ENCODE measurements around the gene USP3.
"Not testable (repeated sequence)": the region's sequence is repeated elsewhere in the genome, so short reads cannot be mapped to it uniquely, and the experiment has no call there.

Gene USP3

DNA sequence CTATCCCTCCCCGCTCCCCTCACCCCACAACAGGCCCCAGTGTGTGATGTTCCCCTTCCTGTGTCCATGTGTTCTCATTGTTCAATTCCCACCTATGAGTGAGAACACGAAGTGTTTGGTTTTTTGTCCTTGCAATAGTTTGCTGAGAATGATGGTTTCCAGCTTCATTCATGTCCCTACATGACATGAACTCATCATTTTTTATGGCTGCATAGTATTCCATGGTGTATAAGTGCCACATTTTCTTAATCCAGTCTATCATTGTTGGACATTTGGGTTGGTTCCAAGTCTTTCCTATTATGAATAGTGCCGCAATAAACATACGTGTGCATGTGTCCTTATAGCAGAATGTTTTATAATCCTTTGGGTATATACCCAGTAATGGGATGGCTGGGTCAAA is 112.8 kb downstream of the USP3 start:
- not testable (repeated sequence) for DNase-seq

DNA sequence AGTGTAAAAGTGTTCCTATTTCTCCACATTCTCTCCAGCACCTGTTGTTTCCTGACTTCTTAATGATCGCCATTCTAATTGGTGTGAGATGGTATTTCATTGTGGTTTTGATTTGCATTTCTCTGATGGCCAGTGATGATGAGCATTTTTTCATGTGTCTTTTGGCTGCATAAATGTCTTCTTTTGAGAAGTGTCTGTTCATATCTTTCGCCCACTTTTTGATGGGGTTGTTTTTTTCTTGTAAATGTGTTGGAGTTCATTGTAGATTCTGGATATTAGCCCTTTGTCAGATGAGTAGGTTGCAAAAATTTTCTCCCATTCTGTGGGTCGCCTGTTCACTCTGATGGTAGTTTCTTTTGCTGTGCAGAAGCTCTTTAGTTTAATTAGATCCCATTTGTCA is 113.2 kb downstream of the USP3 start:
- not testable (repeated sequence) for DNase-seq

DNA sequence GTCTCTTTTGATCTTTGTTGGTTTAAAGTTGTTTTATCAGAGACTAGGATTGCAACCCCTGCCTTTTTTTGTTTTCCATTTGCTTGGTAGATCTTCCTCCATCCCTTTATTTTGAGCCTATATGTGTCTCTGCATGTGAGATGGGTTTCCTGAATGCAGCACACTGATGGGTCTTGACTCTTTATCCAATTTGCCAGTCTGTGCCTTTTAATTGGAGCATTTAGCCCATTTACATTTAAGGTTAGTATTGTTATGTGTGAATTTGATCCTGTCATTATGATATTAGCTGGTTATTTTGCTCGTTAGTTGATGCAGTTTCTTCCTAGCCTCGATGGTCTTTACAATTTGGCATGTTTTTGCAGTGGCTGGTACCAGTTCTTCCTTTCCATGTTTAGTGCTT is 116.4 kb downstream of the USP3 start:
- DNase-seq: not testable (repeated sequence)

DNA sequence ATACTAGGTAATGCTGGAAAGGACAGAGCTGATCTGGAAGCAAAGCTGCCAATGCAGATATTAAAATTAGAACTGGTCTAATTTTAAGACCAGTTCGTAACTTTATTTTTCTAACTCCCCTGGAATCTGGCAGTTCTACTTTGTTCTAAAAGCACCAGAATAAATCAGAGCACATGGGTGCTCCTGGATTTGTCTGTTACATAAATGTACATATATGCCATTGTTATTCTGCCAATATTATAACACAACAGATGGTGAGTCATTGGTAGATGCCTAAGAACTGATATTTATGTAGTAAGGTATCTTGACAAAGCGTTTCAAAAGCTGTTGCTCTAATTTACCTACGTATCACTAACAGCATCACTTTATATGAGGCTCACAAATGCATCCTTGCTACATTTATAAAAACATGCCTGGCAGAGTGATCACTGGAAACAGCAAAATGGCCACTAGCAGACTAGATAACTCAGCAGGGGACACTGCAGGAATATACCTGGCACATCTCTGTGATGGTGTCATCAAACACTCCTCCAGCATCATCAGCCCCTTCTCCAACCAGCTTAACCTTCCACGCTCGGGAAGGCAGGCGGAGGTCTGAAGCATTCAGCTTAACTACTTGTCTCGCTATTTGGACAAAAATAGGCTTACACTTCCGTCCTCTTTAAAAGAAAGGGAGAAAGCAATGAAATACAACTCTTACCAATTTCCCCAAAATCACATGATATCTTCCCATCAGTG is 119.0 kb downstream of the USP3 start:
- no peak for DNase-seq

DNA sequence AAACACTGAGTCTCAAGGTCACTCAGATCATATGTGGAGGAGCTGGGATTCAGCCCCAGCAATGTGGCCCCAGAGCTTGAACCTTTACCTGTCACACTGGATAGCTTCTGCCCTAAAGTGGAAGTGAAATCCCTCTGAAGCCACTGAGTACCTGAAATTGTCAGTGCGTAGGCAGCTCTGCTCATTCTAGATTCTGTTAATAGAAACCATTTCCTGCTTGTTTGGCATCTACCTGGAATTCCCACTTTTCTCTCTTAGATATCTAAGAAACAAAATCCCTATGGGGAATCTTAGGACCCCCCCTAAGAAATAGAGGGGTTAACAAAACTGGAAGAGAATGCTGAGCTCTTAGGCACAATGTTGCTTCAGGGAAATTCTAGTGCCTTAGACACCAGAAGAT is 122.6 kb downstream of the USP3 start:
- no peak for DNase-seq

DNA sequence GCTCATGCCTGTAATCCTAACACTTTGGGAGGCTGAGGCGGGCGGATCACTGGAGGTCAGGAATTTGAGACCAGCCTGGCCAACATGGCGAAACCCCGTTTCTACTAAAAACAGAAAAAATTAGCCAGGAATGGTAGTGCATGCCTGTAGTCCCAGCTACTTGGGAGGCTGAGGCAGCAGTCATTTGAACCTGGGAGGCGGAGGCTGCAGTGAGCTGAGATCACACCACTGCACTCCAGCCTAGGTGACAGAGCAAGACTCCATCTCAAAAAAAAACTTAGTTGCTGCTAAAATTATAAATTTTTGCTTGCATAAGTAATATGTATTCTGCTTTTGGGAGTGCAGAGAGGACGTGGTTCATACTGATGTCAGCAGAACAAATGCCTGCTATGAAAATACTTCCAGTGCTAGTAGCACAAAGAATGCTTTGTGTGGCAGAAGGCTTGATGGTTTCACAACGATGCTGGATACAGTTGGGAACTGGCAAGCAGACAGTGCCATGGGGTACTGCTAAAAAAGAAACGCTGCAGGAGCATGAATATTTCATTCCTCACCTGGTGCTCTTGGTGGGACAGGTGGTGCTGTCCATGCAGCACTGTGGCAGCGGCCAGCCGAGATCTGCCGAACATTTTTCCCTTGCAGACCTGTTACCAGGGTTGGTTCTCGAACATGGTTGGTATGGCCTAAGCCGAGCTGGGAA is 123.9 kb downstream of the USP3 start:
- DNase-seq: no peak

DNA sequence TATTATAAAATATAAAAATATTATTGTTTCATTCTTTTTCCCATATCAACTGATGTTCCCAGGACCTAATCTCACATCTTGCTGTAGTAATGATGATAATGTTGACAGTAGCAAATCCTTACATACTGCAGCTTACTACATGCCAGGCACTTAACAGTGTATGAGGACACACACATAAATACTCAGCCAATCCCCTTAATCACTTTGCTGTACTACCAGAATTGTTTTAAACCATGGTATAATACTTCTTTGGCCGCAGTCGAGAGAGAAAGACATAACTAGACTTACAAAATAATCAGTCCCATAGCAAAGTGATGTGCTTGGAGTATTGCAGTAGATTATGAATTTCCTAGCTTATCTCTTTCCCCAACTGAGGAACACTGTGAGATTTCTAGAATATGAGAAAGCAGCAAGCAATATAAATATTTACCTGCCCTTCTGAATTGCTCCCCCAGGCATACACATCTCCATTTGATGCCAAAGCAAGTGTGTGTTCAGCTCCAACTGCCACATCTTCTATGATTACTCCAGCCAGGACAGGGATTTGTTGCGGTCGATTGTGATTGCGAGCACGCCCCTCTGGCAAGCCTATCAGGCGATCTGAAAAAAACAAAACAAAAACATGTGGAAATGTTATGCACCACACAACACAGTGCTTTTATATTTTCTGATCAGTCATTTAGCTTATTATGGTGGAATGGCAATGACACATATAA is 125.8 kb downstream of the USP3 start:
- DNase-seq: no peak

DNA sequence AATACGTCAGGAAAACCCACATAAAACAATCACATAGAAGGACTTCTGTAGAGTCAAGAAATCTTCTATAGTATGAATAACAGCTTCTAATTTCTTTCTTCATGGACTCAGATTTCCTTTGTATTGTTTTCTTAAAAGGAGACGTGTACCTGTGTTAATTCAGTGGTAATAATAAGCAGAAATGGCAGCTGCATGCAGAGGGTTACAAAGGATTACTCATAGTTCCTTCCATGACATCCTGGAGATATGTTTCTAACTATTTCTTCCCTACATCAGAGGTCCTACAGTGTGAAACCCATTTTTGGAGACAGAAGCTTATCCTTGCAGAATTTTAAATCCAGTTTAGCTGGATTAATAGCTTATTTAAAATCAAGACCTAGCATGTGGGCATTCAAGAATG is 128.9 kb downstream of the USP3 start:
- DNase-seq: no peak

DNA sequence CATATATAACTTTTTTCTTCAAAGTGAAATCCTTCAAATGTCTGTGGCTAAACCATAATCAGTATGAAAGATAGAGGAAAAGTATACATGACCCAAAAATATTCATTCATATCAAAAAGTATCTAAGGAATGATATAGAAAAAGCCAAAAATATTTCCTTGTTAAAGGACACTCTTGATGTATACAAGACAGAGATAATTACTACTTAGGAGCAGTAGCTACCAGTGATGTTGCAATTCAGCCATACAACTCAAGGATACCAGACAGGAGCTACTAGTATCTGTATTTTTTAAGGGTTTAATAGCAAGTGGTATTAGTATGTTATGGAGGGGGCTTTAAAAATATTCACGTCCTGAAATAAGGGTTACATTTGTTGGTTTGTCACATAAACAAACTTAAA is 129.8 kb downstream of the USP3 start:
- DNase-seq: no peak

DNA sequence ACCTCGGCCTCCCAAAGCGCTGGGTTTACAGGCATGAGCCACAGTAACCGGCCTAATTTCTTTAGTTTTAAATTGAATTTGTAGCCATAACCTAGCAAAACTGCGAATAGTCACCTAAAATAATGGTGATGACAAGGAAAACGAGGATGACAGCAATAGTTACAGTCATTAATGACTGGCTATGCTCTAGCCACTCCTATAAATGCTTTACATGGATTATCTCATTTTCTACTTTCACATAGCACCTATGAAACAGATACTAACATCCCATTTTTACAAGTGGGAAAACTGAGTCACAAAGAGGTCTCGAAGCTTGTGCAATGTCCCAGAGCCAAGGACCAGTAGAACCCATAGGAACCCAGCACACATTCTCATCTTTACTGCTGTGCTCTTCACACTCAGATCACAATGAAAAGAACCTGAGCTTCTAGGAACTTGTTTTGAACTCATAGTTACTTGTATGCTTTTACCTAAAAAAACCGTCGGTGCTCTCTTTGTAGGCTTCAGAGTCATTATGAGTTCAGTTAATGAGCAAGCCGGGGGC is 132.2 kb downstream of the USP3 start:
- DNase-seq: no peak

DNA sequence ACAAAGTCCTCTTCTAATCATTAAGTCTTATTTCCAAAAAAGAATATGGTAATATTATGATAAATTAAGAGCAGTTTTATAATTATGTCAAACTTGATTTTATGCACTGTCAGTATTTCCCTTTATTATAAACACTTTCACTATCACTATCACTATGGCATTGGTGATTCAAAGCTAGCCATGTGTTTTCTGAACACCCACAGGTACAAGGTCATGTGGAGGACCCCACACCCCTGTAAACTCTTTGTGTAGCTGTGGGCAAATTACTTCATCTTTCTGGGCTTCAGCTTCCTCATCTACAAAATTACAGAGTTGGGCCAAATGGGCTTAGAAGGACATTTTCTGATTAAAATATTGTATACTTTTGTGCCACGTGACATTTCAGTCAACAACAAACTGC is 134.4 kb downstream of the USP3 start:
- no peak for DNase-seq

DNA sequence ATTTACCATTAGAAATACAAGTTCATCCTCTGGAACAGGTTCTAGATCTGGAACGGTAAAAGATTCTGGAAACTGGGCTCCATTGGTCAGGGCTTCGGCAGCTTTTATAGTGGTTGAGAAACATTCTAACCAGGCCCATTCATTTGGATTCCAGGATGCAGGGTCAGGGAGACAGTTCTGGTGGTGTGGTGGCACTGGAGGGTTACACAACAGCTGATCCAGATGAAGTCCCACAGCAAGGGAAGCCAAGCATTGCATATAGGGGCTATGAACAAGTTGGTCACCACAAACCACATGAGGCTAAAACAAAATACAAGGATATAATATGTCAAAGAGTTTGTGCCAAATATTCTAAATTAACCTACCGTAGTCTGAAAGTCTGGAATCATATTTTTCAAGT is 135.8 kb downstream of the USP3 start:
- DNase-seq: no peak
